Activated CD4-positive, alpha-beta T cell treated with anti-CD3 and anti-CD28 coated beads, Interleukin-2, amount 50 U/mL, for 4 hours (primary cell): ENCODE data around the gene AGFG2.
"Not testable (repeated sequence)": the region's sequence is repeated elsewhere in the genome, so short reads cannot be mapped to it uniquely, and the experiment has no call there.

Source experiments
- DNase-seq, 2 experiments: peaks; one replicate each; pipeline ENCODE4 v3.0.0-alpha.2; 2020

Gene AGFG2

DNA sequence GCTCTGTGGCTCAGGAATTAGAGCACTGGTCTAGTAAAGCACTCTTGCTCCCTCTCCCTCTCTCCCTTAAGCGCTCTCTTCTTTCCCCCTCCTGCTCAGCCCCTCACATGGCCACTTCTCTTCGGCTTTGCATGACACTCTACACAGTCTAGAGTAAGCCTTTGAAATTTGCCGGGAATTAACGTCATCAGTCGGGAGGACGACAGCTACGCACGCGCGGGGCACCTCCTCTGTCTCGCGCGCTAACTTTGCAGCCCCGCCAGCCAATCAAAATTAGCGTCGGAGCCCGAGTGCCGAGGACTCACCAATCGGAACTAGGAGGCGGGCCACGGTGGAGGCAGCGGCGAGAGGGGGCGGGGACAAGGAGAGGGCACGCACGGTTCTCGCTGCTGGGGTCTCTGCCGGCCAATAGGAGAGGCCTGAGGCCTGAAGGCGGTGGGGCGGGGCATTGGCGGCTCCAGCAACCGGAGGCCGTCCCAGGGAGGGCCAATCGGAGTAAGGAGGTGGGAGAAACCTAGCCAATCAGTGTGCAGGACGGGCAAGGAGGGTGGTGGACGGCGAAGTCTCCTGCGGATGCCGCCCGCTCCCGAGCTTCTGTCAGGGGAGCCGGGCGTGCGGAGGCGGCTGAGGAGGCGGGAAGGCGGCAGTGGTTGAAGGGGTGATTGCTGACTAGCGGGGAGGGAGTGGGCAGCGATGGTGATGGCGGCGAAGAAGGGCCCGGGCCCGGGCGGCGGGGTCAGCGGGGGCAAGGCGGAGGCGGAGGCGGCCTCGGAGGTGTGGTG, at the start of gene AGFG2:
Gene AGFG2 (plus strand): TSS at position 550 of the 782 bp plus-strand sequence. CDS start 144 bp downstream, at position 694.
- DNase-seq, result peak; percentile 100

DNA sequence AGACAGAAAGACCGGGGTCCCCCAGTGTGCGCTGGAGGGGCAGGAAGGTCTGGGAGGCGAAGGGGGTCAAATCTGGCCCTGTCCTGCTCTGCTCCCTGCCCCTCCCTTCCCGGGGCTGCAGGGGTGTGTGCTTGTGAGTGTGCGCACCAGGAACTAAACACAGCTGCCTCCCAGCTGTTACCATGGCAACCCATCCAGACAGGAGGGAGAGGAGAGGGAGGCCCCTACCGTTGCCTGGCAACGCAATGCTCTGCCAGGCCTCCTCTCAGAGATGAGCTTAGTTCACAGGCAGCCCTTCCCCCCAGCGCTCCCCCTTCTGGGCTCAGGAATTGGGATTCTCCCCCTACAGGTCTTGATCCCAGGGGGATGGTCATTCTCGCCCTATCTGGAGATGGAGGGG, 49.2 kb upstream of the AGFG2 start:
- DNase-seq, result no peak

- no peak for DNase-seq
Measured at GRCh38 chr7:100490483-100491191, 48.4 kb upstream of the AGFG2 start.

GRCh38 chr7:100491192-100491578, 47.8 kb upstream of the AGFG2 start:
- no peak for DNase-seq

DNA sequence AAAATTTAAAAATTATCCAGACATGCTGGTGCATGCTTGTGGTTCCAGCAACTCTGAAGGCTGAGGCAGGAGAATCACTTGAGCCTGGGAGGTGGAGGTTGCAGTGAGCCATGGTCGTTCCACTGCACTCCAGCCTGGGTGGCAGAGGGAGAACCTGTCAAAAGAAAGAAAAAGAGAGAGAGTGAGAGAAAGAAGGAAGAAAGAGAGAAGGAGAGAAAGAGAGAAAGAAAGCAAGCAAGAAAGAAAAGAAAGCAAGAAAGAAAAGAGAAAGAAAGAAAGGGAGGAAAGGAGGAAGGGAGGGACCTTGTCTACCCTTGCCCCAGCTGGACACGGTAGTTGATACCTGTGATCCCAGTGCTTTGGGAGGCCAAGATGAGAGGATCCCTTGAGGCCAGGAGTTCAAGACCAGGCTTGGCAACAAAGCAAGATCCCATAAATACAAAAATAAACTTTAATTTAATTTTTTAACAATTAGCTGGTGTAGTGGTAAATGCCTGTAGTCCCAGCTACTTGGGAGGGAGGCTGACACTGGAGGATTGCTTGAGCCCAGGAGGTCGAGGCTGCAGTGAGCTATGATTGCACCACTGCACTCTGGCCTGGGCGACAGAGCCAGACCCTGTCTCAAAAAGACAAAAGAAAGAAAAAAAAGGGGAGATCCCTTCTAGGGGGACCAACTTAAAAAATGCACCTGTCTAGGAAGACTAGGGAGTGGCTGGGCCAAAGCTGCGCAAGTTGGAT, 46.1 kb upstream of the AGFG2 start:
- no peak for DNase-seq

- peak; percentile 46 to 47 for DNase-seq
Measured at GRCh38 chr7:100493476-100494264, 45.3 kb upstream of the AGFG2 start.

- DNase-seq, result no peak
Measured at GRCh38 chr7:100496509-100496908, 42.5 kb upstream of the AGFG2 start.

DNA sequence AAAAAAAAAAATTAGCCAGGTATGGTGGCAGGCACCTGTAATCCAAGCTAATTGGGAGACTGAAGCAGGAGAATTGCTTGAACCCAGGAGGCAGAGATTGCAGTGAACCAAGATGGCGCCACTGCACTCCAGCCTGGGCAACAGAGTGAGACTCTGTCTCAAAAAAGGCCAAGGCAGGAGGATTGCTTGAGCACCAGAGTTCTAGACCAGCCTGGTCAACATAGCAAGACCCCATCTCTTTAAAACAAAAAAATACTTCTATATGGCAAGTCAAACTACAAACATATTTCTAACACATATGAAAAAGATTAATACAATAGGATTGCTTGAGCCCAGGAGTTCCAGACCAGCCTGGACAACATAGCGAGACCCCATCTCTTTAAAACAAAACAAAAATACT, 38.3 kb upstream of the AGFG2 start:
- not testable (repeated sequence) for DNase-seq

DNA sequence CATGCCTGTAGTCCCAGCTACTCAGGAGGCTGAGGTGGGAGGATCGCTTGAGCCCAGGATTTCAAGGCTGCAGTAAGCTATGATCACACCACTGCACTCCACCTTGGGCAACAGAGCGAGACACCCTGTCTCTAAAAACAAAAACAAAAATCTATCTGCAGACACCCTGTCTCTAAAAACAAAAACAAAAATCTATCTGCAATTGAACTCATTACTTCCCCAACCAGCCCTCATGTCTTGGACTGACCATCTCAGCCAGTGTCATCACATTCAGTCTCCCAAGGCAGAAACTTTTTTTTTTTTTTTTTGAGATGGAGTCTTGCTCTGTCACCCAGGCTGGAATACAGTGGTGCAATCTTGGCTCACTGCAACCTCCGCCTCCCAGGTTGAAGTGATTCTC, 35.0 kb upstream of the AGFG2 start:
- not testable (repeated sequence) for DNase-seq

DNA sequence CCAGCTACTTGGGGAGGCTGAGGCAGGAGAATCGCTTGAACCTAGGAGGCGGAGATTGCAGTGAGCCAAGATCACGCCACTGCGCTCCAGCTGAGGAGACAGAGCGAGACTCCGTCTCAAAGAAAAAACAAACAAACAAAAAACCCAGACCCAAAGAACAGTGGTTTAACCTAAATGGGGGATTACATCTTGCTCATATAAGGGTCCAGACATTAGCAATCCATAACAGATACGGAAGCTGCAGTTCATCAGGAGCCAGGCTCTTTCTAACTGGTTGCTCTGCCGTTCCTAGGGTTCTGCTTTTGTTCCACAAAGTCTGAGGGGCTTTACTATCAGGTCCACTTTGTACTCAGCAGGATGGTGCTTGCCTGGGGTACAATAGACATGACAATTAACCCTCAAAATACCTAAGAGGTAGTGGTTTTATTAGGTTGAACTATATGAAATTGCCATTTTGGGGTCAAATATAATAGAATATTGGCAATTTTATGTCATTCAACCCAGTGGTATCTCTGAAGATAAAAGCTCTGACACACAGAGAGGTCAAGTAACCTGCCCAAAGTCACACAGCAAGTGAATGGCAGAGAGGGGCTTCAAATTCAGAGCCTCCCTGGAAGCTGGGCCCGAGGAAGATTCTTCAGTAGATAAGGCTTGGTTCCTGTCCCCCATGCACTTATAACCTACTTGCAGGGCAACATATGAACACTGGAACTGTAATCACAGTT, 34.0 kb upstream of the AGFG2 start:
- DNase-seq, result no peak

DNA sequence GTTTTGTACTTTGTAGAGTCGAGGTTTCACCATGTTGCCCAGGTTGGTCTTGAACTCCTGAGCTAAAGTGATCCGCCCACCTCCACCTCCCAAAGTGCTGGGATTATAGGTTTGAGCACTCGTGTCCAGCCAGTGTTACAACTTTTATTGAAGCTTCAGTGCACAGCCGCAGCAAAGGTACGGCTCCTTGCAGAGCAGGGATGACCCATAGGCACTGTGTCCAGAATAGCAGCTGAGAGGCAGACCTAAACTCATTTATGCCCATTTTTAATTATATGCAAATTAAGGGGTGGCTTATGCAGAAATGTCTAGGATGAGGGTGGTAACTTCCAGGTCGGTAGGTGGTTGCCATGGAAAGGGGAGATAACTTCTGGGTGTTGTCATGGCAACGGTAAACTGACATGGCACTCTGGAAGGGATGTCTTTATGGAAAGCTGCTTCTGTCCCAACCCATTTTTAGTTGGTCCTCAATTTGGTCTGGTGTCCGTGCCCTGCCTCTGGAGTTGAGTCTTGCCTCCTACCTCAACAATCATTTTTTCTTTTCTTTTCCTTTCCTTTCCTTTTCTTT, 32.6 kb upstream of the AGFG2 start:
- DNase-seq, result no peak

DNA sequence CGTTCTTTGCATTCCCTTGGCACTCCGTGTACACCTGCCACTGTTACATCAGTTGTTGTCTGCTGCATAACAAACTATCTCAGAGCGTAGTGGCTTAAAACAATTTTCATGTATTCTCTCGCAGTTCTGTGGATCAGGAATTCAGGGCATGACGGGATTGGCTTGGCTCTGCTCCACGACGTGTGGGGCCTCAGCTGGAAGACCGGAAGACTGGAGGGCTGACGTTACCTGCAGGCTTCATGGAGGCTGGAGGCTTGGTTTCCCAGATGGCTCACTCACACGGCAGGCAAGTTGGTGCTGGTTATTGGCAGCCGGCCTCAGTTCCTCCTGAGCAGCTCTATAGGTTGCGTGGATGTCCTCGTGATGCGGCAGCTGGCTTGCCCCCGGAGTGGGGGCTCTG, 29.8 kb upstream of the AGFG2 start:
- no peak for DNase-seq

DNA sequence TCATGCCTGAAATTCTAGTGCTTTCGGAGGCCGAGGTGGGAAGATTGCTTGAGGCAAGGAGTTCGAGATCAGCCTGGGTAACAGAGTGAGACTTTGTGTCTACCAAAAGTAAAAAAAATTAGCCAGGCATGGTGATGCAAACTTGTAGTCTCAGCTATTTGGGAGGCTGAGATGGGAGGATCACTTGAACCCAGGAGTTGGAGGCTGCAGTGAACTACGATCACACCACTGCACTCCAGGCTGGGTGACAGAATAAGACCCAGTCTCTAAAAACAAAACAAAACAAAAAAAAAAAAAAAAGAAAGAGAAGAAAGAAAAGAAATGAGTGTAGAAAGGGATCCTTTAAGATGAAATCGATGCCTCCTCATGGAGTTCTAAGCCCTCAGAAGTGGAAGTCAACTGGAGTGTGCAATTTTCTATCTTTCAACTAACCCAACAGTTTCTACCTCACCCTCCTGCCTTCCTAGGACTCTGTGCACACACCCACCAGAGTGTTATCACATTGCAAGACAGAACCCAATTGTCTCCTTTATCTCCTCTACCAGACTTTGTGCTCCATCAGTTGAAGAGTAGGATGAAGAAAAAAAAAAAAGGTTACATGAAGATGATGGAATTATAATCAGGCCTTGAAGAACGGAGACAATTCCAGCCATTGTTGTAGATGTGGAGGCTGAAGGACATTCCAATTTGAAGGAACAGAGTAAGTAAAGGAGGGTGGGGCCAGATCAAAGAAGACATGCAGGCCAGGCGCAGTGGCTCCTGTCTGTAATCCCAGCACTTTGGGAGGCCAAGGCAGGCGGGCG, 28.4 kb upstream of the AGFG2 start:
- DNase-seq, result no peak

GRCh38 chr7:100513212-100513810, 25.7 kb upstream of the AGFG2 start:
- DNase-seq, result no peak

GRCh38 chr7:100515072-100515532, 23.9 kb upstream of the AGFG2 start:
- DNase-seq, result no peak

DNA sequence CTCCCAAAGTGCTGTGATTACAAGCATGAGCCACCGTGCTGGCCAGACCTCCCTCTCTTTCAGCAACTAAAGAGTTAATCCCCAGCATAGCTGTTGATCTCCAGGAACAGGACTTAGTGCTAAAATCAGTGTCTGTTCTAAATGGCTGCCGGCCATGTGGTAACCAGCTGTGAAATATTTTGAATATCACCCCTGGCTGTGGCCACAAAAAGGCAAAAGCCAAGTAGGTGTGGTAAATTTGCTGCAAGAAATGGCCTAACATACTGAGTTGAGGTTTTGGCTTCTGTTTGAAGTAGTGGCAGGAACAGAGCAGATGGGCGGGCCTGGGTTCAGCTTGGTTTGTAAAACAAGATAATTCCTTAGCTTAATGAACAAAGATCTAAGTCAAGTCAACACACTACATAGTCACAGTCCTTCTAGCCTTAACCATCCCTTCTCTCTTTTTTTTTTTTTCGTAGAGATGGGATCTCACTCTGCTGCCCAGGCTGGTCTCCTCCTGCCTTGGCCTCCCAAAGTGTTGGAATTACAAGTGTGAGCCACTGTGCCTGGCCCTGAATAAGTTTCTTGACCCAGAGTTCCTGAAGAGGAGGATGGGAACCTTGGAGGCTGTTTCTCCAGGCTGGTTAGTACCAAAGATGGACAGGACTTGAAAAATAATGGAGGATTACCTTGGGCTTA, 22.7 kb upstream of the AGFG2 start:
- peak; percentile 4 to 7 for DNase-seq

GRCh38 chr7:100517305-100517704, 21.7 kb upstream of the AGFG2 start:
- no peak for DNase-seq

GRCh38 chr7:100519580-100519979, 19.4 kb upstream of the AGFG2 start:
- no peak for DNase-seq

DNA sequence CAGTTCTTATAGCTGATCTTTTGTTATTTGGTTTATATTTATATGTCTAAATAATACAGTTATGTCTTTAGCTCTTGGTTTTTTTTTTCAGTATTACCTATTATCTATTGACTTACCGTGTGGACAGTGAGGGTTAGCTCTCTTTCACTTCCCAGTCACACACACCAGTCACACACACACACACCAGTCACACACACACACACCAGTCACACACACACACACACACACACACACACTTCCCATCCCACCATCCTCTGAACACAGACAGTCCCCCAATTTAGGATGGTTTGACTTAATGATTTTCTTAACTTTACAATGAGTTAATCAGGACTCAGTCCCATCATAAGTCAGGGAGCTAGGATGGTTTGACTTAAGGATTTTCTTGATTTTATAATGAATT, 18.9 kb upstream of the AGFG2 start:
- DNase-seq, result no peak

- DNase-seq, result no peak
Measured at GRCh38 chr7:100521076-100521475, 17.9 kb upstream of the AGFG2 start.
